GM23338 (cell line): ENCODE data around the gene APRT. TPM values are rescaled to one million over a fixed set of nuclear protein-coding genes. Genes with fewer than 3 reads are reported as not detected.

Experiments used
- ATAC-seq: fragments of 200-7000 bp; cut with Tn5 transposase; 3 replicates; pipeline ENCODE4 v1.9.1; 2020
- DNase-seq: peaks from one replicate; pipeline ENCODE4 v3.0.0-alpha.2; 2015; ENCODE audit warnings: low spot score
- H2AFZ ChIP-seq: fragments of 200-600 bp; sonication (generic); 2 replicates; pipeline ENCODE4 v1.8.0; 2016; ENCODE audit warnings: antibody characterized with exemption, mild to moderate bottlenecking, moderate library complexity
- H3F3A ChIP-seq: fragments of 200-600 bp; sonication (generic); replicated peaks from 2 replicates; pipeline ENCODE4 v1.8.0; 2017; ENCODE audit warnings: antibody characterized with exemption, mixed run types, low read depth
- H3K27ac ChIP-seq: fragments of 200-600 bp; sonication (generic); 2 replicates; pipeline ENCODE4 v1.6.1; 2016; ENCODE audit warnings: low read depth
- H3K27me3 ChIP-seq: fragments of 200-600 bp; sonication (generic); 2 replicates; pipeline ENCODE4 v1.8.0; 2016; ENCODE audit warnings: mild to moderate bottlenecking, mixed run types, moderate library complexity; ENCODE audit not compliant: insufficient read depth
- H3K36me3 ChIP-seq: fragments of 200-600 bp; sonication (generic); 2 replicates; pipeline ENCODE4 v1.8.0; 2016; ENCODE audit warnings: mild to moderate bottlenecking; ENCODE audit not compliant: insufficient read depth
- H3K4me1 ChIP-seq: fragments of 200-600 bp; sonication (generic); 2 replicates; pipeline ENCODE4 v1.8.0; 2016; ENCODE audit warnings: mild to moderate bottlenecking, moderate library complexity; ENCODE audit not compliant: insufficient read depth
- H3K4me2 ChIP-seq: fragments of 200-600 bp; sonication (generic); 2 replicates; pipeline ENCODE4 v1.7.1; 2017; ENCODE audit warnings: mixed run types
- H3K4me3 ChIP-seq: fragments of 200-600 bp; sonication (generic); 2 replicates; pipeline ENCODE4 v1.6.1; 2016; ENCODE audit warnings: mixed run types
- H3K79me2 ChIP-seq: fragments of 200-600 bp; sonication (generic); replicated peaks from 2 replicates; pipeline ENCODE4 v1.8.0; 2017; ENCODE audit warnings: mild to moderate bottlenecking; ENCODE audit not compliant: insufficient read depth
- H3K9me2 ChIP-seq: fragments of 200-600 bp; sonication (generic); 2 replicates; pipeline ENCODE4 v1.8.0; 2017; ENCODE audit not compliant: insufficient read depth
- H4K20me1 ChIP-seq: fragments of 200-600 bp; sonication (generic); replicated peaks from 2 replicates; pipeline ENCODE4 v1.8.0; 2017; ENCODE audit warnings: mild to moderate bottlenecking; ENCODE audit not compliant: insufficient read depth
- H3K27ac Mint-ChIP-seq: 2 replicates; pipeline ENCODE4 v1.8.0; 2020; ENCODE audit warnings: inconsistent platforms, mild to moderate bottlenecking, moderate library complexity, mixed read lengths
- H3K27me3 Mint-ChIP-seq: 3 replicates; pipeline ENCODE4 v1.8.0; 2022; ENCODE audit warnings: low read depth, mild to moderate bottlenecking, moderate library complexity, mixed read lengths, inconsistent platforms; ENCODE audit not compliant: insufficient read depth, poor library complexity
- H3K36me3 Mint-ChIP-seq: 3 replicates; pipeline ENCODE4 v1.8.0; 2021; ENCODE audit warnings: low read depth, mild to moderate bottlenecking, inconsistent platforms, moderate library complexity, mixed read lengths
- H3K4me1 Mint-ChIP-seq: 3 replicates; pipeline ENCODE4 v1.8.0; 2020; ENCODE audit warnings: mild to moderate bottlenecking, inconsistent platforms, mixed read lengths
- H3K4me3 Mint-ChIP-seq: 3 replicates; pipeline ENCODE4 v1.8.0; 2021; ENCODE audit warnings: moderate library complexity, mild to moderate bottlenecking, inconsistent platforms, mixed read lengths
- H3K9me3 Mint-ChIP-seq: 3 replicates; pipeline ENCODE4 v1.8.0; 2020; ENCODE audit warnings: moderate library complexity, mild to moderate bottlenecking, inconsistent platforms, mixed read lengths
- CTCF ChIP-seq, 2 experiments: fragments of 200-600 bp in 1 of 2; sonication (generic) in 1 of 2; conservative IDR thresholded peaks; 2 replicates each; pipeline versions ENCODE4 v1.5.1 to v1.6.1; 2016 to 2017; ENCODE audit warnings: antibody characterized with exemption in 2 of 2, low read depth in 2 of 2, mild to moderate bottlenecking in 2 of 2, moderate library complexity in 1 of 2
- JUNB ChIP-seq: IDR thresholded peaks from one replicate; pipeline ENCODE4 v1.6.1; 2016; ENCODE audit warnings: antibody characterized with exemption; ENCODE audit not compliant: unreplicated experiment
- REST ChIP-seq: IDR thresholded peaks from one replicate; pipeline ENCODE4 v1.6.1; 2018; ENCODE audit warnings: antibody characterized with exemption; ENCODE audit not compliant: unreplicated experiment
- STAT1 ChIP-seq: IDR thresholded peaks from one replicate; pipeline ENCODE4 v1.6.1; 2016; ENCODE audit warnings: antibody characterized with exemption; ENCODE audit not compliant: unreplicated experiment
- ZNF331 ChIP-seq: fragments of 250-450 bp; sonication (Bioruptor Pico); IDR thresholded peaks from 2 replicates; pipeline ENCODE4 v1.5.0; 2020; ENCODE audit warnings: low read depth, mild to moderate bottlenecking, moderate library complexity
- polyA plus RNA-seq: library from polyadenylated mRNA; unstranded; fragments of >200 nt; fragmentation: Nextera tagmentation; extraction: Ambion mirVana; gene quantifications from 2 replicates; pipeline ENCODE4 v1.2.1, GENCODE V29; 2016
- total RNA-seq: library from RNA; depleted of rRNA; stranded (reverse); fragments of >200 nt; shearing (Covaris generic); gene quantifications from 2 replicates; pipeline ENCODE4 v1.2.3, GENCODE V29; 2014
- TF ChIP-seq, protein P1 (sequence below): fragments of 250-450 bp; sonication (Bioruptor Pico); IDR thresholded peaks from 2 replicates; pipeline ENCODE4 v1.5.0; 2020; ENCODE audit warnings: mild to moderate bottlenecking, moderate library complexity
- TF ChIP-seq, protein P2 (sequence below): IDR thresholded peaks from 2 replicates; pipeline ENCODE4 v1.6.1; 2016; ENCODE audit warnings: antibody characterized with exemption

APRT gene
- total and polyA plus RNA-seq, 2 experiments from 2014 or later = 250 to 522 TPM

DNA sequence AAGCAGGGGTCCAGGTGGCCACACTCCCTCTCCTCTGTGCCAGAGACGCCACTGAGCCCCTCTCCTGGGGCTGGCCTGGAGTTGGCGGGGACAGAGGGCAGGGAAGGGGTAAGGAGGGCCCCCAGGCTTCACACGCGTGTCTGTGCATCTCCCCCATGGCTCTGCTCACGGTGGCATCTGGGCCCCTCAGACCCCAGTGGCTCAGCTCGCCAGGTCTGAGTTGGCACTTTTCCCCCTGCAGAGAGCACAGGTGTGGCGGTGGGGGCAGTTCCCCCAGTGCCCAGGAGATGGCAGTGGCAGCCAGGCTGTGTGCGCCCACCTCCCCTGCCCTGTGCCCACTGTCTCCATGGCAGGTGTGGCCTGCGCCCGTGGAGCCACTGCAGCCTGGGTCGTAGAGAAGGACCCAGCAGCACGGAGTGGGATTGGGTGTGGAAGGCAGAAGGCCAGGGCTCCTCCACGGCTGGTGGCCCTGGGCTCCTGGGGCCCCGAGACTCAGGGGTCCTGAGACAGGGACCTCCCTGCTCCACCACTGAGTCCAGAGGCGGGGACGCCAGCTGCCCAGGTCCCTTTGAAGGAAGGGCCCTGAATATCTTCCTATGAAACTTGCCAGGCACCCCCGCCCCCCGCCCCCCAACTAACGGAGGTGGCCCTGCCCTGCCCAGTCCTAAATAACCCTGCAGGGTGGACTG, 4.3 kb upstream of the APRT start (continued):
- TF ChIP-seq, protein P1, sequence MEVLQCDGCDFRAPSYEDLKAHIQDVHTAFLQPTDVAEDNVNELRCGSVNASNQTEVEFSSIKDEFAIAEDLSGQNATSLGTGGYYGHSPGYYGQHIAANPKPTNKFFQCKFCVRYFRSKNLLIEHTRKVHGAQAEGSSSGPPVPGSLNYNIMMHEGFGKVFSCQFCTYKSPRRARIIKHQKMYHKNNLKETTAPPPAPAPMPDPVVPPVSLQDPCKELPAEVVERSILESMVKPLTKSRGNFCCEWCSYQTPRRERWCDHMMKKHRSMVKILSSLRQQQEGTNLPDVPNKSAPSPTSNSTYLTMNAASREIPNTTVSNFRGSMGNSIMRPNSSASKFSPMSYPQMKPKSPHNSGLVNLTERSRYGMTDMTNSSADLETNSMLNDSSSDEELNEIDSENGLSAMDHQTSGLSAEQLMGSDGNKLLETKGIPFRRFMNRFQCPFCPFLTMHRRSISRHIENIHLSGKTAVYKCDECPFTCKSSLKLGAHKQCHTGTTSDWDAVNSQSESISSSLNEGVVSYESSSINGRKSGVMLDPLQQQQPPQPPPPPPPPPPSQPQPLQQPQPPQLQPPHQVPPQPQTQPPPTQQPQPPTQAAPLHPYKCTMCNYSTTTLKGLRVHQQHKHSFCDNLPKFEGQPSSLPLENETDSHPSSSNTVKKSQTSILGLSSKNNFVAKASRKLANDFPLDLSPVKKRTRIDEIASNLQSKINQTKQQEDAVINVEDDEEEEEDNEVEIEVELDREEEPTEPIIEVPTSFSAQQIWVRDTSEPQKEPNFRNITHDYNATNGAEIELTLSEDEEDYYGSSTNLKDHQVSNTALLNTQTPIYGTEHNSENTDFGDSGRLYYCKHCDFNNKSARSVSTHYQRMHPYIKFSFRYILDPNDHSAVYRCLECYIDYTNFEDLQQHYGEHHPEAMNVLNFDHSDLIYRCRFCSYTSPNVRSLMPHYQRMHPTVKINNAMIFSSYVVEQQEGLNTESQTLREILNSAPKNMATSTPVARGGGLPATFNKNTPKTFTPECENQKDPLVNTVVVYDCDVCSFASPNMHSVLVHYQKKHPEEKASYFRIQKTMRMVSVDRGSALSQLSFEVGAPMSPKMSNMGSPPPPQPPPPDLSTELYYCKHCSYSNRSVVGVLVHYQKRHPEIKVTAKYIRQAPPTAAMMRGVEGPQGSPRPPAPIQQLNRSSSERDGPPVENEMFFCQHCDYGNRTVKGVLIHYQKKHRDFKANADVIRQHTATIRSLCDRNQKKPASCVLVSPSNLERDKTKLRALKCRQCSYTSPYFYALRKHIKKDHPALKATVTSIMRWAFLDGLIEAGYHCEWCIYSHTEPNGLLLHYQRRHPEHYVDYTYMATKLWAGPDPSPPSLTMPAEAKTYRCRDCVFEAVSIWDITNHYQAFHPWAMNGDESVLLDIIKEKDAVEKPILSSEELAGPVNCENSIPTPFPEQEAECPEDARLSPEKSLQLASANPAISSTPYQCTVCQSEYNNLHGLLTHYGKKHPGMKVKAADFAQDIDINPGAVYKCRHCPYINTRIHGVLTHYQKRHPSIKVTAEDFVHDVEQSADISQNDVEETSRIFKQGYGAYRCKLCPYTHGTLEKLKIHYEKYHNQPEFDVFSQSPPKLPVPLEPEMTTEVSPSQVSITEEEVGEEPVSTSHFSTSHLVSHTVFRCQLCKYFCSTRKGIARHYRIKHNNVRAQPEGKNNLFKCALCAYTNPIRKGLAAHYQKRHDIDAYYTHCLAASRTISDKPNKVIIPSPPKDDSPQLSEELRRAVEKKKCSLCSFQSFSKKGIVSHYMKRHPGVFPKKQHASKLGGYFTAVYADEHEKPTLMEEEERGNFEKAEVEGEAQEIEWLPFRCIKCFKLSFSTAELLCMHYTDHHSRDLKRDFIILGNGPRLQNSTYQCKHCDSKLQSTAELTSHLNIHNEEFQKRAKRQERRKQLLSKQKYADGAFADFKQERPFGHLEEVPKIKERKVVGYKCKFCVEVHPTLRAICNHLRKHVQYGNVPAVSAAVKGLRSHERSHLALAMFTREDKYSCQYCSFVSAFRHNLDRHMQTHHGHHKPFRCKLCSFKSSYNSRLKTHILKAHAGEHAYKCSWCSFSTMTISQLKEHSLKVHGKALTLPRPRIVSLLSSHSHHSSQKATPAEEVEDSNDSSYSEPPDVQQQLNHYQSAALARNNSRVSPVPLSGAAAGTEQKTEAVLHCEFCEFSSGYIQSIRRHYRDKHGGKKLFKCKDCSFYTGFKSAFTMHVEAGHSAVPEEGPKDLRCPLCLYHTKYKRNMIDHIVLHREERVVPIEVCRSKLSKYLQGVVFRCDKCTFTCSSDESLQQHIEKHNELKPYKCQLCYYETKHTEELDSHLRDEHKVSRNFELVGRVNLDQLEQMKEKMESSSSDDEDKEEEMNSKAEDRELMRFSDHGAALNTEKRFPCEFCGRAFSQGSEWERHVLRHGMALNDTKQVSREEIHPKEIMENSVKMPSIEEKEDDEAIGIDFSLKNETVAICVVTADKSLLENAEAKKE (CRISPR knock-in tag) = no peak

GRCh38 chr16:88815227-88815626, 3.5 kb upstream of the APRT start:
- peaks cover 5% of the 10 kb centered on the region; the same call in 1 of the 2 replicates for H3K36me3 ChIP-seq

More at GRCh38 chr16:88815227-88815626, 3.5 kb upstream of the APRT start:
- no peak for DNase-seq
- H3K9me2 ChIP-seq = no peaks in the 10 kb centered on the region
- no peaks in the 10 kb centered on the region for H3K9me3 Mint-ChIP-seq
- no peaks in the 10 kb centered on the region; the same call in 1 of the 2 replicates for H3K4me1 ChIP-seq
- H3K27me3 ChIP-seq = no peaks in the 10 kb centered on the region
- H2AFZ ChIP-seq = no peak overlapping the region
- H3K27me3 Mint-ChIP-seq = peaks cover 17% of the 10 kb centered on the region
- no peak overlapping the region for H3K4me3 ChIP-seq
- H3F3A ChIP-seq = peaks cover 12% of the 10 kb centered on the region; the same call in 1 of the 2 replicates
- H3K79me2 ChIP-seq = peaks cover 12% of the 10 kb centered on the region
- H3K27ac ChIP-seq = no peak overlapping the region
- H4K20me1 ChIP-seq = no peaks in the 10 kb centered on the region; the same call in 1 of the 2 replicates
- H3K36me3 Mint-ChIP-seq = peaks cover 7% of the 10 kb centered on the region; the same call in 2 of the 3 replicates
- H3K4me1 Mint-ChIP-seq = peaks cover 13% of the 10 kb centered on the region; the same call in 2 of the 3 replicates
- H3K4me2 ChIP-seq = no peak overlapping the region
- TF ChIP-seq CTCF (conservative IDR thresholded peaks at IDR 0.05; ENCODE audit: low read depth in 2 of 2) (no peak), ZNF331 (CRISPR knock-in tag) (no peak), STAT1 (no peak), JUNB (no peak), REST (no peak)
- TF ChIP-seq, protein P2, sequence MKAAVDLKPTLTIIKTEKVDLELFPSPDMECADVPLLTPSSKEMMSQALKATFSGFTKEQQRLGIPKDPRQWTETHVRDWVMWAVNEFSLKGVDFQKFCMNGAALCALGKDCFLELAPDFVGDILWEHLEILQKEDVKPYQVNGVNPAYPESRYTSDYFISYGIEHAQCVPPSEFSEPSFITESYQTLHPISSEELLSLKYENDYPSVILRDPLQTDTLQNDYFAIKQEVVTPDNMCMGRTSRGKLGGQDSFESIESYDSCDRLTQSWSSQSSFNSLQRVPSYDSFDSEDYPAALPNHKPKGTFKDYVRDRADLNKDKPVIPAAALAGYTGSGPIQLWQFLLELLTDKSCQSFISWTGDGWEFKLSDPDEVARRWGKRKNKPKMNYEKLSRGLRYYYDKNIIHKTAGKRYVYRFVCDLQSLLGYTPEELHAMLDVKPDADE = no peak
- H3K27ac Mint-ChIP-seq = no peak overlapping the region
- ATAC-seq = no peak
- no peak overlapping the region for H3K4me3 Mint-ChIP-seq
